IPS-15b (cell line): Measurements from ENCODE around the gene SESN1.
A peak's percentile ranks its signal among the peaks of the same experiment; 100 is the strongest.

ENCODE experiments used
- H3K27me3 ChIP-seq: one replicate; pipeline ENCODE4 v1.6.1; 2013; ENCODE audit warnings: low read length; ENCODE audit not compliant: control insufficient read depth, insufficient read depth
- H3K36me3 ChIP-seq: one replicate; pipeline ENCODE4 v1.6.1; 2013; ENCODE audit warnings: low read length; ENCODE audit not compliant: control insufficient read depth, insufficient read depth
- H3K4me1 ChIP-seq: one replicate; pipeline ENCODE4 v1.6.1; 2013; ENCODE audit warnings: mild to moderate bottlenecking, low read length; ENCODE audit not compliant: control insufficient read depth, insufficient read depth
- H3K4me3 ChIP-seq: one replicate; pipeline ENCODE4 v1.5.1; 2013; ENCODE audit warnings: low read depth, low read length
- H3K9ac ChIP-seq: one replicate; pipeline ENCODE4 v1.6.1; 2013; ENCODE audit warnings: low read depth, mild to moderate bottlenecking, low read length
- H3K9me3 ChIP-seq: one replicate; pipeline ENCODE4 v1.6.1; 2013; ENCODE audit warnings: mild to moderate bottlenecking, low read length; ENCODE audit not compliant: control insufficient read depth, insufficient read depth

Gene SESN1

GRCh38 chr6:109021870-109022269 is 72.8 kb downstream of the SESN1 start:
- H3K9ac ChIP-seq = no peak overlapping the region
- no peak overlapping the region for H3K4me3 ChIP-seq
- no peaks in the 10 kb centered on the region for H3K36me3 ChIP-seq
- H3K27me3 ChIP-seq = no peaks in the 10 kb centered on the region
- no peaks in the 10 kb centered on the region for H3K4me1 ChIP-seq
- H3K9me3 ChIP-seq = no peaks in the 10 kb centered on the region

GRCh38 chr6:109019911-109020310 is 74.7 kb downstream of the SESN1 start:
- Histone ChIP-seq H3K4me3 (no peak overlapping the region), H3K9ac (no peak overlapping the region), H3K36me3 (no peaks in the 10 kb centered on the region), H3K4me1 (no peaks in the 10 kb centered on the region), H3K9me3 (no peaks in the 10 kb centered on the region), H3K27me3 (no peaks in the 10 kb centered on the region)

GRCh38 chr6:109015176-109015575 is 79.5 kb downstream of the SESN1 start:
- H3K27me3 ChIP-seq = no peaks in the 10 kb centered on the region
- no peak overlapping the region for H3K4me3 ChIP-seq
- H3K36me3 ChIP-seq = no peaks in the 10 kb centered on the region
- no peaks in the 10 kb centered on the region for H3K9me3 ChIP-seq
- no peak overlapping the region for H3K9ac ChIP-seq
- peaks cover 3% of the 10 kb centered on the region for H3K4me1 ChIP-seq

GRCh38 chr6:109014606-109015005 is 80.0 kb downstream of the SESN1 start:
- no peaks in the 10 kb centered on the region for H3K36me3 ChIP-seq
- H3K4me3 ChIP-seq = no peak overlapping the region
- H3K27me3 ChIP-seq = no peaks in the 10 kb centered on the region
- no peaks in the 10 kb centered on the region for H3K9me3 ChIP-seq
- peaks cover 3% of the 10 kb centered on the region for H3K4me1 ChIP-seq
- no peak overlapping the region for H3K9ac ChIP-seq

GRCh38 chr6:109013656-109014305 is 80.9 kb downstream of the SESN1 start:
- H3K4me3 ChIP-seq = no peak overlapping the region
- H3K9ac ChIP-seq = no peak overlapping the region
- no peaks in the 10 kb centered on the region for H3K9me3 ChIP-seq
- H3K27me3 ChIP-seq = no peaks in the 10 kb centered on the region
- no peaks in the 10 kb centered on the region for H3K36me3 ChIP-seq
- peaks cover 3% of the 10 kb centered on the region for H3K4me1 ChIP-seq

GRCh38 chr6:109010705-109011102 is 83.9 kb downstream of the SESN1 start:
- Histone ChIP-seq H3K36me3 (no peaks in the 10 kb centered on the region), H3K9me3 (no peaks in the 10 kb centered on the region), H3K4me3 (no peak overlapping the region), H3K9ac (no peak overlapping the region), H3K27me3 (no peaks in the 10 kb centered on the region), H3K4me1 (peaks cover 9% of the 10 kb centered on the region)

- no peaks in the 10 kb centered on the region for H3K36me3 ChIP-seq
- peak overlapping the region; percentile 48 for H3K9ac ChIP-seq
- peak overlapping the region; percentile 93 for H3K4me3 ChIP-seq
- H3K4me1 ChIP-seq = peaks cover 9% of the 10 kb centered on the region
- no peaks in the 10 kb centered on the region for H3K27me3 ChIP-seq
- no peaks in the 10 kb centered on the region for H3K9me3 ChIP-seq
These were observed 84.5 kb downstream of the SESN1 start for GRCh38 chr6:109009962-109010704.

- H3K9me3 ChIP-seq = no peaks in the 10 kb centered on the region
- H3K4me3 ChIP-seq = peak overlapping the region; percentile 93
- H3K9ac ChIP-seq = peak overlapping the region; percentile 84
- no peaks in the 10 kb centered on the region for H3K36me3 ChIP-seq
- no peaks in the 10 kb centered on the region for H3K27me3 ChIP-seq
- H3K4me1 ChIP-seq = peaks cover 9% of the 10 kb centered on the region
These were observed 85.2 kb downstream of the SESN1 start for GRCh38 chr6:109009236-109009961.

GRCh38 chr6:109008537-109009235 is 86.0 kb downstream of the SESN1 start:
- Histone ChIP-seq H3K9ac (peak overlapping the region; percentile 84), H3K4me3 (peak overlapping the region; percentile 93), H3K9me3 (no peaks in the 10 kb centered on the region), H3K27me3 (no peaks in the 10 kb centered on the region), H3K4me1 (peaks cover 9% of the 10 kb centered on the region), H3K36me3 (no peaks in the 10 kb centered on the region)

- H3K4me3 ChIP-seq = peak overlapping the region; percentile 93
- no peak overlapping the region for H3K9ac ChIP-seq
These were observed 86.6 kb downstream of the SESN1 start for GRCh38 chr6:109008054-109008453.

GRCh38 chr6:109007521-109007920 is 87.1 kb downstream of the SESN1 start:
- Histone ChIP-seq H3K9me3 (no peaks in the 10 kb centered on the region), H3K9ac (no peak overlapping the region), H3K27me3 (no peaks in the 10 kb centered on the region), H3K4me3 (peak overlapping the region; percentile 93), H3K36me3 (no peaks in the 10 kb centered on the region), H3K4me1 (peaks cover 9% of the 10 kb centered on the region)

More at GRCh38 chr6:109008054-109008453, 86.6 kb downstream of the SESN1 start:
- H3K27me3 ChIP-seq = no peaks in the 10 kb centered on the region
- peaks cover 9% of the 10 kb centered on the region for H3K4me1 ChIP-seq
- no peaks in the 10 kb centered on the region for H3K9me3 ChIP-seq
- no peaks in the 10 kb centered on the region for H3K36me3 ChIP-seq
